WERI-Rb-1 (cell line): Measurements from ENCODE around the gene SH3BP4.

Experiments used
- DNase-seq: peaks from one replicate; pipeline ENCODE4 v3.0.0-alpha.2; 2020
- H3K27ac ChIP-seq: fragments of 250-450 bp; sonication (Bioruptor Pico); 2 replicates; pipeline ENCODE4 v1.5.1; 2020; ENCODE audit warnings: mild to moderate bottlenecking, moderate library complexity
- H3K27me3 ChIP-seq: fragments of 250-450 bp; sonication (Bioruptor Pico); 2 replicates; pipeline ENCODE4 v1.5.1; 2021; ENCODE audit warnings: mild to moderate bottlenecking, low read depth, moderate library complexity; ENCODE audit not compliant: insufficient read depth, severe bottlenecking
- H3K36me3 ChIP-seq: fragments of 250-450 bp; sonication (Bioruptor Pico); 2 replicates; pipeline ENCODE4 v1.5.1; 2020; ENCODE audit warnings: mild to moderate bottlenecking, moderate library complexity
- H3K4me3 ChIP-seq: 2 replicates; pipeline ENCODE4 v1.5.1; 2011; ENCODE audit warnings: low read depth, mild to moderate bottlenecking, control low read depth, low read length
- H3K9me3 ChIP-seq: fragments of 250-450 bp; sonication (Bioruptor Pico); 2 replicates; pipeline ENCODE4 v1.5.1; 2021; ENCODE audit warnings: mild to moderate bottlenecking, moderate library complexity; ENCODE audit not compliant: severe bottlenecking
- TF ChIP-seq, protein P1 (sequence below): IDR thresholded peaks from 2 replicates; pipeline ENCODE4 v1.5.1; 2011; ENCODE audit warnings: low read depth, mild to moderate bottlenecking, control low read depth, inconsistent platforms, low read length

SH3BP4 gene

DNA sequence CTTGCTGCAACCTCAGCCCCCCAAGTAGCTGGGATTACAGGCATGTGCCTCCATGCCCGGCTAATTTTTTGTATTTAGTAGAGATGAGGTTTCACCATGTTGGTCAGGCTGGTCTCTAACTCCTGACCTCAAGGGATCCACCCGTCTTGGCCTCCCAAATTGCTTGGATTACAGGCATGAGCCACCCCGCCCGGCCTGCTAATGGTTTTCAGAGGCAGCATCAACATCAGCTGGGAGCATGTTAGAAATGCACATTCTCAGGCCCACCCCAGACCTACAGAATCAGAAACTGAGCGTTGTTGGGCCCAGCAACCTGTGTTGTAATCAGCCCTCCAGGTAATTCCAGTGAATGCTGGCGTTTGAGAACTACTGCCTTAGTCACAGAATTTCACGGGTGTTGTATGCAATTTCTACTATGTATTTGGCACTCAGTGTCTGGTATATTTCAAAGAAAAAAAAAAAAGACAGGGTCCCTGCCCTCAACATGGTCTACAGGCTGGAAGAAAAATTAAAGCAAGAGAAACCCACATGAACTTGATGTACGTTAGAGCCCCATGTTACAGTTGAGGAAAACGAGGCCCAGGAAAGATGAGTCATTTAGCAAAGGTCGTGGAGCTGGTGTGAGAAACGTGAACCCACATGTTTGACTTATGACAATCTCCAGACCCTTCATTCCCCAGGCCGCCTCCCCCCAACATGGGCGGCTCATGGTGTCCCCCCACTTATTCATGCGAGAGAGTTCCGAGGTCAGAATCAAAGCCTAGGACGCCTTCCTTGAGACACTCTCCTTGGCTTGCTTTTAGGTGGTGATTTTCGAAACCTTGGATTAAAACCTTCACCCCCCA lies 35.3 kb downstream of the SH3BP4 start:
- Histone ChIP-seq H3K27ac (no peak overlapping the region), H3K9me3 (no peaks in the 10 kb centered on the region), H3K4me3 (no peak overlapping the region), H3K36me3 (peaks cover 37% of the 10 kb centered on the region), H3K27me3 (no peaks in the 10 kb centered on the region)
- TF ChIP-seq, protein P1, sequence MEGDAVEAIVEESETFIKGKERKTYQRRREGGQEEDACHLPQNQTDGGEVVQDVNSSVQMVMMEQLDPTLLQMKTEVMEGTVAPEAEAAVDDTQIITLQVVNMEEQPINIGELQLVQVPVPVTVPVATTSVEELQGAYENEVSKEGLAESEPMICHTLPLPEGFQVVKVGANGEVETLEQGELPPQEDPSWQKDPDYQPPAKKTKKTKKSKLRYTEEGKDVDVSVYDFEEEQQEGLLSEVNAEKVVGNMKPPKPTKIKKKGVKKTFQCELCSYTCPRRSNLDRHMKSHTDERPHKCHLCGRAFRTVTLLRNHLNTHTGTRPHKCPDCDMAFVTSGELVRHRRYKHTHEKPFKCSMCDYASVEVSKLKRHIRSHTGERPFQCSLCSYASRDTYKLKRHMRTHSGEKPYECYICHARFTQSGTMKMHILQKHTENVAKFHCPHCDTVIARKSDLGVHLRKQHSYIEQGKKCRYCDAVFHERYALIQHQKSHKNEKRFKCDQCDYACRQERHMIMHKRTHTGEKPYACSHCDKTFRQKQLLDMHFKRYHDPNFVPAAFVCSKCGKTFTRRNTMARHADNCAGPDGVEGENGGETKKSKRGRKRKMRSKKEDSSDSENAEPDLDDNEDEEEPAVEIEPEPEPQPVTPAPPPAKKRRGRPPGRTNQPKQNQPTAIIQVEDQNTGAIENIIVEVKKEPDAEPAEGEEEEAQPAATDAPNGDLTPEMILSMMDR: no peak
- no peak for DNase-seq

DNA sequence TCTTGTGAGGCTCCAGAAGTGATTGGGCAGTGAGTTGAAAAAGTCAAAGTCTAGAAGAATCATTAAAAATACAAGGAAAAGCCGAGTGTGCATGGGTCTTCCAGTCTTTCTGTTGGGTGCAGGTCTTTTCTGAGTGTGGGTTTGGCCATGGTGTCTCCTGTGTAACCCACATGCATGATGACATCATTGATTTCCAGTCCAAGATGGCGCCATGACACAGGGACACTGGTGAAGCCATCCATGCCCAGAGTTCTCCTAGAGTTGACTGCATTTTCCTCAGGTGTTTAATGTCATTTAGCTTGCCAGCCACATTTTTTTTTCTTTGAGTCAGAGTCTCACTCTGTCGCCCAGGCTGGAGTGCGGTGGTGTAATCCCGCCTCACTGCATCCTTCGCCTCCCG lies 35.9 kb downstream of the SH3BP4 start:
- DNase-seq: no peak
- H3K4me3 ChIP-seq: no peak overlapping the region
- H3K27me3 ChIP-seq: no peaks in the 10 kb centered on the region
- H3K36me3 ChIP-seq: peaks cover 37% of the 10 kb centered on the region
- no peaks in the 10 kb centered on the region for H3K9me3 ChIP-seq
- H3K27ac ChIP-seq: no peak overlapping the region
- TF ChIP-seq, protein P1: no peak

DNA sequence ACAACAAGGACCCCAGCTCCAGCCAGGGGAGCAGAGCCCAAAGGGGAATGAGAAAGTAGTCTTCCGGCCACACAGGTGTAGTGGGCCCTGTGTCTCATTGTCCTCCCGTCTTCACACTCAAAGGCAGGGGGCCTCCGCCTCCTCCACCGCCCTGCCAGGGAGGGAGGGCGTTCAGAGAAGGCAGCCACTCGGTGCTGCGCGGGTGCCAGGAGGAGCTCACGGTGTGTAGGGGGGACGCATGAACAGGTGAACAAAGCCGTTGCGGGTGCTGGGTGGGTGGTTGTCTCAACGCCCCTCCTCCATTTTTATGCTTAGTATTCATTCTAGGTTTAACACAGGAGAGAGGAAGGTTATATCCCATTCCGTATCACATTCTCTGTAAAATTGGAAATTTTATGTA lies 36.7 kb downstream of the SH3BP4 start:
- DNase-seq: no peak
- Histone ChIP-seq H3K27me3 (no peaks in the 10 kb centered on the region), H3K36me3 (peaks cover 41% of the 10 kb centered on the region), H3K4me3 (no peak overlapping the region), H3K9me3 (no peaks in the 10 kb centered on the region), H3K27ac (no peak overlapping the region)
- TF ChIP-seq, protein P1: no peak

DNA sequence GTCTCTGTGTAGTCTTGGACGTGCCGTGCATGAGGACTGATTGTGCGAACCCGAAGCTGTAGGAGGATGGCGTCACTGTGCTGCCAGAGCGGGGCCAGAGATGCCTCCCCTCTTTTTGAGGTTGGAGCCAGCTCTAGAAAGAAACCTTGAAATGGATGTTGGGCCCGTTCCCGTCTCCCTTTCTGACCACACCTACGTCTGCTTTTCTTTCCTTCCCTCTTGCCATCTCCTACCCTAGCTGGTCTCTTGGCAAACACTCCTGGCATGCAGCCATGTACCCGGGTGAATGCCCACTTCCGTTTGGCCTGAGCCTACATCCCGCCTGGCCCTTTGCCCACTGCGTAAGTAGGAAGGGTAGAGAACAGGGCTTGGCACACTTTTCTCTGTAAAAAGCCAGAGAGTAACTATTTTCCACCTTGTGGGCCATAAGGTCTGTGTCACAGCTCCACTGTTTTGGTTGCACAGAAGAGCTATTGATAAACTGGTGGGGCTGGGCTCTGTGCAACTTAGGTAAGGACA lies 37.4 kb downstream of the SH3BP4 start:
- H3K36me3 ChIP-seq: peaks cover 41% of the 10 kb centered on the region
- TF ChIP-seq, protein P1: no peak
- no peak overlapping the region for H3K4me3 ChIP-seq
- no peak for DNase-seq
- no peaks in the 10 kb centered on the region for H3K27me3 ChIP-seq
- H3K27ac ChIP-seq: no peak overlapping the region
- H3K9me3 ChIP-seq: no peaks in the 10 kb centered on the region

DNA sequence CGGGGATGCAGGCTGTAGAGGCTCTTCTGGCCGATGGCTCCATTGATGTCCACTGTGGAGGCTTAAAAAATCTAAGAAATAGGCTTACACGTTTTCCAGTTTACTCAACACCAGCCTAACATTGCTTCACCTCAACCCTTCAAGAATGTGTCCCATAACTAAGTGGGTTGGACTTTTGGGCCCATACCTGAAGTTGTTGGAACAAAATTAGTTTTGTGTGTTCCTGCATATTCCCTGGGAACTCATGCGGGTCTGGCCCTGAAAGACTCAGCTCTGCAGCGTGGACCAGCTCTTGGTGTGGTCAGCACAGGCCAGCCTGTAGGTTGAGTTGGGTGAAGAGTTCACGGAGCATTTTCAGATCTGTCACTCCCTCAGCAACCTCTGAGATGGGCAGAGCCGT lies 38.5 kb downstream of the SH3BP4 start:
- DNase-seq: no peak
- H3K27me3 ChIP-seq: no peaks in the 10 kb centered on the region
- H3K4me3 ChIP-seq: no peak overlapping the region
- TF ChIP-seq, protein P1: no peak
- no peak overlapping the region for H3K27ac ChIP-seq
- no peaks in the 10 kb centered on the region for H3K9me3 ChIP-seq
- peaks cover 45% of the 10 kb centered on the region for H3K36me3 ChIP-seq

DNA sequence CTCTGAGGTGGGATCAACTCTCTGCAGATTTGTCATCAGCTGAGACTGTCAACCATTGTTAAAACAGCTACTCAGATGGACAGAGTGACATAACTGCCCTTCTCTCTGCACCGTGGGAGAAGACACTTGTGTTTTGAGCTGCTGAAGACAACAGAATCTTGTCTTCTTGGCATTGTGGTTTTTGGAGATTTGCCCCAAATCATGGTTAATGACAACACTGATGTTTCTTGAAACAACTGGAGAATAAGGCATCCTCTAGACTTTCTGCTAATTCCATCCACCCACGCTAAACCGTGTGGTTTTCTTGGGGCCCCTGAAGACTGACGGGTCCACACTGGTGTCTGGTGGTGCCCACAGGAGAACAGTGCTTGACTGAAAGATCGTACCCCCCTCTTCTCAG lies 39.5 kb downstream of the SH3BP4 start:
- no peak for DNase-seq
- Histone ChIP-seq H3K36me3 (peaks cover 47% of the 10 kb centered on the region), H3K9me3 (no peaks in the 10 kb centered on the region), H3K27ac (no peak overlapping the region), H3K27me3 (no peaks in the 10 kb centered on the region), H3K4me3 (no peak overlapping the region)
- TF ChIP-seq, protein P1: no peak
